ENCODE measurements around the gene MFGE8.

Gene MFGE8

GRCh38 chr15:88888719-88889118 lies 24.5 kb downstream of the MFGE8 start:
- Histone ChIP-seq H3K27ac (no peak overlapping the region), H3K27me3 (replicated peaks) (no peaks in the 10 kb centered on the region), H3K36me3 (replicated peaks) (no peaks in the 10 kb centered on the region), H3K4me3 (ENCODE audit: low read depth, low read length) (no peak overlapping the region)
- TF ChIP-seq CTCF (IDR thresholded peaks at IDR 0.05; ENCODE audit: low read depth, low read length, missing control alignments), result no peak
- in situ Hi-C loops (cut with HindIII; ENCODE audit: low pct_ligation_motif_present, low sequenced_read_pairs), result no loop called here
- DNase-seq, result no peak

GRCh38 chr15:88887068-88887580 lies 26.1 kb downstream of the MFGE8 start:
- TF ChIP-seq CTCF (IDR thresholded peaks at IDR 0.05; ENCODE audit: low read depth, low read length, missing control alignments), result no peak
- Histone ChIP-seq H3K27ac (no peak overlapping the region), H3K4me3 (ENCODE audit: low read depth, low read length) (no peak overlapping the region), H3K27me3 (replicated peaks) (no peaks in the 10 kb centered on the region), H3K36me3 (replicated peaks) (no peaks in the 10 kb centered on the region)
- DNase-seq, result no peak
- in situ Hi-C loops (cut with HindIII; ENCODE audit: low pct_ligation_motif_present, low sequenced_read_pairs), result no loop called here

- H3K27ac ChIP-seq, result no peak overlapping the region
- in situ Hi-C loops (cut with HindIII; ENCODE audit: low pct_ligation_motif_present, low sequenced_read_pairs), result no loop called here
- no peak overlapping the region for H3K4me3 ChIP-seq (ENCODE audit: low read depth, low read length)
- DNase-seq, result peak; percentile 53
- no peaks in the 10 kb centered on the region for H3K36me3 ChIP-seq (replicated peaks)
- TF ChIP-seq CTCF (IDR thresholded peaks at IDR 0.05; ENCODE audit: low read depth, low read length, missing control alignments), result no peak
- no peaks in the 10 kb centered on the region for H3K27me3 ChIP-seq (replicated peaks)
These were observed 30.4 kb downstream of the MFGE8 start for GRCh38 chr15:88882785-88883184.

- Histone ChIP-seq H3K4me3 (ENCODE audit: low read depth, low read length) (no peak overlapping the region), H3K27ac (no peak overlapping the region), H3K36me3 (replicated peaks) (no peaks in the 10 kb centered on the region), H3K27me3 (replicated peaks) (no peaks in the 10 kb centered on the region)
- DNase-seq, result no peak
- TF ChIP-seq CTCF (IDR thresholded peaks at IDR 0.05; ENCODE audit: low read depth, low read length, missing control alignments), result no peak
- in situ Hi-C loops (cut with HindIII; ENCODE audit: low pct_ligation_motif_present, low sequenced_read_pairs), result no loop called here
These were observed 31.4 kb downstream of the MFGE8 start for GRCh38 chr15:88881775-88882174.

- in situ Hi-C loops (cut with HindIII; ENCODE audit: low pct_ligation_motif_present, low sequenced_read_pairs), result no loop called here
- no peaks in the 10 kb centered on the region for H3K27me3 ChIP-seq (replicated peaks)
- no peak for DNase-seq
- no peak for TF ChIP-seq CTCF (IDR thresholded peaks at IDR 0.05; ENCODE audit: low read depth, low read length, missing control alignments)
- H3K4me3 ChIP-seq (ENCODE audit: low read depth, low read length), result no peak overlapping the region
- no peaks in the 10 kb centered on the region for H3K36me3 ChIP-seq (replicated peaks)
- H3K27ac ChIP-seq, result no peak overlapping the region
These were observed 32.0 kb downstream of the MFGE8 start for GRCh38 chr15:88880944-88881740.

Measured in brain microvascular endothelial cell (primary cell).